Activated naive CD4-positive, alpha-beta T cell treated with anti-CD3 and anti-CD28 coated beads, Interleukin-2, amount 10 ng/mL, durations not matched to agents 7 days and 5 days (primary cell): ENCODE results near the gene FADD.

Experiments
- CTCF ChIA-PET: fragments of 350-600 bp; sonication (Branson Sonifier 250); formaldehyde crosslinking; loops from one replicate; lab custom pipeline; 2021; ENCODE audit warnings: antibody characterized with exemption; lab: Charles Lee
- DNase-seq: peaks from one replicate; pipeline ENCODE4 v3.0.0-alpha.2; 2020
- H3K27ac Mint-ChIP-seq: one replicate; pipeline ENCODE4 v1.8.0; 2021; ENCODE audit warnings: mild to moderate bottlenecking, moderate library complexity, mixed read lengths
- H3K27me3 Mint-ChIP-seq: one replicate; pipeline ENCODE4 v1.8.0; 2021; ENCODE audit warnings: mild to moderate bottlenecking, mixed read lengths
- H3K36me3 Mint-ChIP-seq: one replicate; pipeline ENCODE4 v1.8.0; 2021; ENCODE audit warnings: mixed read lengths
- H3K4me1 Mint-ChIP-seq: one replicate; pipeline ENCODE4 v1.8.0; 2021; ENCODE audit warnings: mixed read lengths
- H3K4me3 Mint-ChIP-seq: one replicate; pipeline ENCODE4 v1.8.0; 2021; ENCODE audit warnings: mild to moderate bottlenecking, moderate library complexity, mixed read lengths
- H3K9me3 Mint-ChIP-seq: one replicate; pipeline ENCODE4 v1.8.0; 2021; ENCODE audit warnings: mixed read lengths

Gene FADD

DNA sequence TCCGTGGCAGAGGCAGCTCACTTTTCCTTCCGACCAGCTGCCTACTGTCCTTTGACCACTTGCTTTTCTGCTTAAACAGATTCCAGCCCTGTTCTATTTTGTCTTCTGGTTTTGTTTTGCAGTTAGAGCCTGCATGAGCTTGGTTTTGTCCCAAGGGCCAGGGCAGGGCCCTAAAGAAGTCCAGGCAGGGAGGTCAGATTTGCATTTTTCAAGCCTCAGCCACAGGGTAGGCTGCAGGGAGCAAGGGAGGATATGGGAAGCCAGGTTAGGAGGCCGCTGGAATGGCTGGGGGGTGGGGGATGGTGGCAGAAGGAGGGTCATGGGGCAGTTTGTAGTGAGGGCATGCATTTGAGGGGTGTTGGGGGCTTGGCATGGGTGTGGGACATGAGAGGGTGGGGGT is 23.1 kb downstream of the FADD start:
- Mint-ChIP-seq H3K36me3 (no peaks in the 10 kb centered on the region), H3K4me1 (no peaks in the 10 kb centered on the region), H3K9me3 (no peaks in the 10 kb centered on the region), H3K27me3 (peaks cover 25% of the 10 kb centered on the region), H3K4me3 (no peak overlapping the region), H3K27ac (no peak overlapping the region)
- no peak for DNase-seq
- CTCF ChIA-PET = no interaction called here

DNA sequence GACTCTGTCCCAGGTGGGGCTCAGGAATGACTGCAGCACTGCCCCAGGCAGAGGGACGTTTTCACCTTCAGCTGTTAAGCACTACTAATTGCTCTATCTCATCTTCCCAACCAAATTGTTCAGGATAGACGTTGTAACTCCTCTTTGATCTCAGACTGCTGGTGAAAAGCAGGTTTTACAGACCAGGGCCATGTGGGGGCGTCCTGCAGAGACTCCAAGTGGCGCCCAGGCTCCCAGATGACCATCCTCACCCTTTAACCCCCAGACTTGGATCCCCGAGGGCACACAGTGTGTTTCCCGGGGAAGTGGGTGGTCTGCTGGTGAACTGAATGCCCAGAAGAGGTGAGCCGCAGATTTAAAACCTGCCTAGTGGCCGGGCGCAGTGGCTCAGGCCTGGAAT is 23.9 kb downstream of the FADD start:
- CTCF ChIA-PET = no interaction called here
- peaks cover 25% of the 10 kb centered on the region for H3K27me3 Mint-ChIP-seq
- no peaks in the 10 kb centered on the region for H3K4me1 Mint-ChIP-seq
- H3K27ac Mint-ChIP-seq = peak overlapping the region; percentile 65
- no peak for DNase-seq
- H3K4me3 Mint-ChIP-seq = no peak overlapping the region
- H3K36me3 Mint-ChIP-seq = no peaks in the 10 kb centered on the region
- no peaks in the 10 kb centered on the region for H3K9me3 Mint-ChIP-seq

DNA sequence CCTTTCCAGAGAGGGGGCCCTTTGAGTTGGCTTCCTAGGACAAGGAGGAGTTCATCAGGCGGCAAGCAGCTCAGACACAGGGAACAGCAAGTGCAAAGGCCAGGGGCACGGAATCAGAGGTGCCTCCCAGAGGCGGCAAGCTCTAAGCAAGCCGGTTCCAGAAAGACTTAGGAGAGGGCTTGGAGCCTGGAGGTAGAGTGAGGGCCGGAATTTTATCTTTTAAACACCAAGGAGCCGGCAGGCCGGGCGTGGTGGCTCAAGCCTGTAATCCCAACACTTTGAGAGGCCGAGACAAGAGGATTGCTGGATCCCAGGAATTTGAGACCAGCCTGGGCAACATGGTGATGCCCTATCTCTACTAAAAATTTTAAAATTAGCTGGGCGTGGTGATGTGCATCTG is 26.6 kb downstream of the FADD start:
- Mint-ChIP-seq H3K27ac (no peak overlapping the region), H3K36me3 (no peaks in the 10 kb centered on the region), H3K4me3 (no peak overlapping the region), H3K9me3 (no peaks in the 10 kb centered on the region), H3K27me3 (peaks cover 17% of the 10 kb centered on the region), H3K4me1 (no peaks in the 10 kb centered on the region)
- CTCF ChIA-PET = interaction anchor here (1.3 kb wide), 1 partner anchor 8 kb away, joined by 3 read pairs; no protein-coding TSS in a partner anchor
- DNase-seq = no peak

DNA sequence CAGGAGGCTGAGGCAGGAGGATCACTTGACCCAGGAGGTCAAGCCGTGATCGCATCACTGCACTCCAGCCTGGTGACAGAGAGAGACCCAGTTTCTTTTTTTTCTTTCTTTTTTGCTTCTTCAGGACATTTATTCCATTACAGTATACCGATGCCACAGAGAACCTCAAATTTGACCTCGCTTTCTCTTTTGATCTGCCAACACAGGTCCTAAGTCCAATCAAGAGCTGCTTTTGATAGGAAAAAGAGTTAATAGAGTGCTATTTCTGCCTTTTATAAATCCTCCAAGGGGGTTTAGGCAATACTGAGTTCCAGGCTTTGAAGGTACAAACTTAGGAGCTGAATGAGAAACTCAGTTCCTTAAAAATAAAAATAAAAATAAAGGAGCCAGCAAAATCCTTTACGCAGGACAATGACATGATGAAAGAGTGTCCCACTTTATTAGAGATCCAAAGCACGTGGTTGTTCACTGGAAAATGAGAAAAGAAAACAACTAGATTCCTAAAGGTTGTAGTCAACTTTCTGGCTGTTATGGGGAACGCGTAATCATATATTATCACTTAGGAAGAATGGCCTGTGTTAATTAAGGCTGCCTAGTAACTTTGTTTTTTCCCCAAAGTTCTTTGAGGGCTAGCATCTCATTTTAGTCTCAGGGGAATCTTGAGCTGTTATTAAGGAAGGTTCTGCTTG is 27.2 kb downstream of the FADD start:
- Mint-ChIP-seq H3K4me1 (no peaks in the 10 kb centered on the region), H3K36me3 (no peaks in the 10 kb centered on the region), H3K9me3 (no peaks in the 10 kb centered on the region), H3K27me3 (peaks cover 17% of the 10 kb centered on the region), H3K27ac (no peak overlapping the region), H3K4me3 (no peak overlapping the region)
- no peak for DNase-seq
- CTCF ChIA-PET = interaction anchor here (1.3 kb wide), 1 partner anchor 8 kb away, joined by 3 read pairs; no protein-coding TSS in a partner anchor

DNA sequence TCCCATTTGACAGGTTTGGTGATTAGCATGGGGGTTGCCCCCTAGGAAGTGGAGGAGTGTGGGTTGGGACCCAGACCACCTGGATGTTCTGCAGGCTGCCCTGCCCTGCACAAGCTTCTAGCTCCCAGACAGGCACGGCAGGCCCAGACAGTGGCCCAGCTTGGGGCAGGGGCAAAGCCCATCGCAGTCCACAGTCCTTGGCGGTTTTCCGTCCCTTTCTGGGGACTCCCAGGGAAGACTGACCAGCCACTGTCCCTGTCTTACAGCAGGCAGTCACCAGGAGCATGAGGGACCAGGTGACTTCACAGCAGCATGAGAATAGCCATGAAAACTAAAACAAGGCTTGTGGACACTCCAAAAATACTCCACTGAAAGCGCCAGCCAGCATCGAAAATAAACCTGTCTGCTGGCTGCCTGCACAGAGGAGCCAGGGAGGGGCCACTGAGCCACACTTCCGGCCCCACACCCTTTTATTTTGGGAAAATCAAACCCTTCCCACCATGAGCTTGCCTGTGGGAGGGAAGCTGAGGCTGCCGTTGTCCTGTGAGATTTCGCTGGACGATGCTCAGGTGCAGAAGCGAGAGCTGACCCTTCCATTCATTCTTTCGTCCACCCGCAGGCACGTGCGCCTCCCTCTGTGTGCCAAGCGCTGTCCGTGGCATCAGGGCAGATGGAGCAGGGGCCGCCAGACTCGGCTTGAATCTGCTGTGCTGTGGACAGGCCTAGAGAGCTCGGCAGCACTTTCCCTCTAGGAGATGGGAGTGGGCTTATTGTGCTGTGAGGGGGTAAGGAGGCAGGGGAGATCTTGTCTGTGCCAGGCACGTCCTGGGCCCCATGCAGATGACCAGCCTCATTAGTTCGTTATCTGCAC is 28.0 kb downstream of the FADD start:
- Mint-ChIP-seq H3K9me3 (no peaks in the 10 kb centered on the region), H3K36me3 (no peaks in the 10 kb centered on the region), H3K27me3 (peaks cover 11% of the 10 kb centered on the region), H3K27ac (no peak overlapping the region), H3K4me3 (no peak overlapping the region), H3K4me1 (no peaks in the 10 kb centered on the region)
- DNase-seq = no peak
- CTCF ChIA-PET = interaction anchor here (0.6 to 1.3 kb wide), 2 partner anchors 9 to 250 kb away, joined by 3 read pairs; no protein-coding TSS in a partner anchor

DNA sequence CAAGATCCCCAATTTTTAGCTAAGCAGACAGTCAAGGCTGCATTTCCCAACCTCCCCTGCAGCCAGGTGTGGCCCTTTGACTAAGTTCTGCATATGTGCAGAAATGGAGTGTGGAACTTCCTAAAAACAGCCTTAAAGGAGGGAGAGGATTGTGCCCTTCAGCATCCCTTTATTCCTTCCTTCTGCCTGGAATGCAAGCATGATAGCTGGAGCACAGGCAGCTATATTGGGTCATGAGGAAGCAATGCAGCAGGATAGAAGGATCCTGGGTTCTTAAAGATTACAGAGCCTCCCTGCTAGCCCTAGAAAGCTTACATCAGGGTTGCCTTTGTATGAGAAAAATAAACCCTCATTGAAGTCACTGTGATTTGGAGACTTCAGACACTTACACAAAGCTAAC is 29.9 kb downstream of the FADD start:
- CTCF ChIA-PET = interaction anchor here (0.6 to 1.0 kb wide), 2 partner anchors 187 to 320 kb away, joined by 3 read pairs; no protein-coding TSS in a partner anchor
- Mint-ChIP-seq H3K36me3 (no peaks in the 10 kb centered on the region), H3K27me3 (peaks cover 5% of the 10 kb centered on the region), H3K4me1 (no peaks in the 10 kb centered on the region), H3K27ac (no peak overlapping the region), H3K4me3 (no peak overlapping the region), H3K9me3 (no peaks in the 10 kb centered on the region)
- no peak for DNase-seq

DNA sequence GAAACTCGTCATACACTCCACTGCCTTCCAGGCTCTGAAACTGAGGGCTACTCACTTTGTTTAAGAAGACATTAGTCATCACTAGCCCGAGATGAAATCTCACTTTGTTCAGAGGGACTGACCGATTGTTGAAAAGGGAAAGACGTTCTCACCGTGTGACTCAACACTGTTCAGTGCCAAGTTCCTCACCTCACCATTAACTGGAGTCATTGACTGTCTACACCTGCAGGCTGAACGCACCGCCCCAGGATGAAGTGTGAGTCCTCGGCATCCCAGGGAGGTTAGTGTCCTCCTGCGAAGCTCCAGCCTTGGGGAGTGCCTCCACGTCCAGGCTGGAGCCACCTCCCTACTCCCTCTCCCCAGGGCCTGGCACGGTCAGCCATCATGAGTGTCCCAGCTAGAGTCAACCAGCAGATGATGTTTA is 30.4 kb downstream of the FADD start:
- Mint-ChIP-seq H3K27me3 (peaks cover 5% of the 10 kb centered on the region), H3K4me3 (no peak overlapping the region), H3K4me1 (no peaks in the 10 kb centered on the region), H3K9me3 (no peaks in the 10 kb centered on the region), H3K36me3 (no peaks in the 10 kb centered on the region), H3K27ac (no peak overlapping the region)
- DNase-seq = no peak
- CTCF ChIA-PET = interaction anchor here (1.0 kb wide), 1 partner anchor 320 kb away, joined by 3 read pairs; no protein-coding TSS in a partner anchor

GRCh38 chr11:70233962-70234361 is 30.9 kb downstream of the FADD start:
- Mint-ChIP-seq H3K36me3 (no peaks in the 10 kb centered on the region), H3K4me1 (no peaks in the 10 kb centered on the region), H3K4me3 (no peak overlapping the region), H3K27me3 (peaks cover 5% of the 10 kb centered on the region), H3K9me3 (no peaks in the 10 kb centered on the region), H3K27ac (no peak overlapping the region)
- DNase-seq = no peak
- CTCF ChIA-PET = interaction anchor here (1.0 kb wide), 1 partner anchor 321 kb away, joined by 3 read pairs; no protein-coding TSS in a partner anchor

DNA sequence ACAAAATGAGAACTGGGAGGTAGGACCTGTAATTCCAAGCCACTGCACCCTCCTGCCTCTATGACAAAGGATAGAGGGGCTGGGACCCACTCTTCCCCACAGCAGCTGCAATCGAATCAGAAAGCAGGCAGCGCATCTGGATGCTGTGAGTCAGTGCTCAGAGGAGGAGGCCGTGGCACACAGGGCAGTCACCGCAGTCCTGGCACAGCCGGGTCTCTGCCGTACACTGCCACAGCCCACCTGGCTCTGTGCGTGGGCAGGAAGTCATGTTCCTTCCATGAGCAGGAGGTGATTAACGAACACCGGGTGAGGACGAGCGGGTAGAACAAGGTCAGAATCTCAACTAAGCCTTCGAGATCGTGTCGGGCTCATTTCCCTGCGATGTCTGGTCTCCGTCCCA is 37.2 kb downstream of the FADD start:
- DNase-seq = no peak
- peaks cover 16% of the 10 kb centered on the region for H3K27me3 Mint-ChIP-seq
- CTCF ChIA-PET = no interaction called here
- no peak overlapping the region for H3K4me3 Mint-ChIP-seq
- no peaks in the 10 kb centered on the region for H3K36me3 Mint-ChIP-seq
- H3K4me1 Mint-ChIP-seq = no peaks in the 10 kb centered on the region
- H3K9me3 Mint-ChIP-seq = no peaks in the 10 kb centered on the region
- no peak overlapping the region for H3K27ac Mint-ChIP-seq

GRCh38 chr11:70241709-70242108 is 38.6 kb downstream of the FADD start:
- H3K27me3 Mint-ChIP-seq = peaks cover 16% of the 10 kb centered on the region
- no peak overlapping the region for H3K27ac Mint-ChIP-seq
- no peak for DNase-seq
- H3K4me1 Mint-ChIP-seq = no peaks in the 10 kb centered on the region
- H3K36me3 Mint-ChIP-seq = no peaks in the 10 kb centered on the region
- no peak overlapping the region for H3K4me3 Mint-ChIP-seq
- no peaks in the 10 kb centered on the region for H3K9me3 Mint-ChIP-seq
- CTCF ChIA-PET = no interaction called here

- H3K4me3 Mint-ChIP-seq = no peak overlapping the region
- CTCF ChIA-PET = no interaction called here
Observed at GRCh38 chr11:70242885-70243284, 39.8 kb downstream of the FADD start.

GRCh38 chr11:70243912-70244652 is 41.0 kb downstream of the FADD start:
- H3K27ac Mint-ChIP-seq = no peak overlapping the region
- H3K4me3 Mint-ChIP-seq = no peak overlapping the region
- H3K4me1 Mint-ChIP-seq = no peaks in the 10 kb centered on the region
- H3K27me3 Mint-ChIP-seq = peaks cover 16% of the 10 kb centered on the region
- H3K36me3 Mint-ChIP-seq = no peaks in the 10 kb centered on the region
- H3K9me3 Mint-ChIP-seq = no peaks in the 10 kb centered on the region
- CTCF ChIA-PET = no interaction called here
- no peak for DNase-seq

More at GRCh38 chr11:70242885-70243284, 39.8 kb downstream of the FADD start:
- H3K27ac Mint-ChIP-seq = no peak overlapping the region
- no peaks in the 10 kb centered on the region for H3K36me3 Mint-ChIP-seq
- no peaks in the 10 kb centered on the region for H3K9me3 Mint-ChIP-seq
- DNase-seq = no peak
- no peaks in the 10 kb centered on the region for H3K4me1 Mint-ChIP-seq
- H3K27me3 Mint-ChIP-seq = peaks cover 16% of the 10 kb centered on the region

DNA sequence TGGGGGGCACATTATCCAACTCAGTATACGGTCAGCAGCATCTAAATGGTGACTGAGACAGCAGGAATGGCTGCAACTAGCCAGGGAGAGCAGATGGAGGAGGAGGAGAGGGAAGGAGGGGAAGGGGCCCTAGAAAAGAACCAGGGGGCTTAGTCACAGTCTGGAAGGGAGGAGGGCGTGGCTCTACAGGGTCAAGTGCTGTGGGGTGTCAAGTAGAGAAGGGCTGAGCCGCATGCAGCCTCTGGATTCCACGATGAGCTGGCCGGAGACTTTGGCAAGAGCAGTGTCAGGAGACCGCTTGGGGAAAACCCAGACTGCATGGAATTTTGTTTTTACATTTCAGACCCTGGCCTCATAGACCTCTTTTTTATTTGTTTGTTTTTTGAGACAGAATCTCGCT is 41.6 kb downstream of the FADD start:
- no peaks in the 10 kb centered on the region for H3K36me3 Mint-ChIP-seq
- H3K4me3 Mint-ChIP-seq = no peak overlapping the region
- CTCF ChIA-PET = no interaction called here
- no peaks in the 10 kb centered on the region for H3K4me1 Mint-ChIP-seq
- H3K9me3 Mint-ChIP-seq = no peaks in the 10 kb centered on the region
- no peak for DNase-seq
- peaks cover 16% of the 10 kb centered on the region for H3K27me3 Mint-ChIP-seq
- no peak overlapping the region for H3K27ac Mint-ChIP-seq

- Mint-ChIP-seq H3K4me1 (no peaks in the 10 kb centered on the region), H3K9me3 (no peaks in the 10 kb centered on the region), H3K27me3 (peaks cover 4% of the 10 kb centered on the region), H3K4me3 (no peak overlapping the region), H3K36me3 (no peaks in the 10 kb centered on the region), H3K27ac (no peak overlapping the region)
- CTCF ChIA-PET = no interaction called here
- no peak for DNase-seq
Observed at GRCh38 chr11:70246196-70246595, 43.1 kb downstream of the FADD start.
